PC-9 (cell line): ENCODE measurements around the gene AFAP1L2. TPM values are rescaled to one million over a fixed set of nuclear protein-coding genes. Genes with fewer than 3 reads are reported as not detected.

Source experiments
- BruUV-seq: library from RNA; stranded (reverse); fragments of 400-500 nt; replicated peaks from 2 replicates; lab custom pipeline; 2021; lab: Mats Ljungman, UMichigan
- CTCF ChIA-PET: fragments of 300-600 bp; sonication (Branson Sonifier 250); formaldehyde crosslinking; loops from one replicate; lab custom pipeline; 2022; ENCODE audit warnings: antibody characterized with exemption; lab: Charles Lee
- POLR2A ChIA-PET: fragments of 300-600 bp; sonication (Branson Sonifier 250); formaldehyde crosslinking; loops from one replicate; lab custom pipeline; 2022; ENCODE audit warnings: antibody characterized with exemption; ENCODE audit not compliant: unreplicated experiment; lab: Charles Lee
- DNase-seq, 2 experiments: peaks; one replicate each; pipeline versions ENCODE4 v3.0.0 to v3.0.0-alpha.2; 2015 to 2022; ENCODE audit warnings: mixed read lengths in 1 of 2
- H2AFZ ChIP-seq: fragments of 200-600 bp; sonication (generic); 2 replicates; pipeline ENCODE4 v1.8.1; 2017; ENCODE audit warnings: antibody characterized with exemption
- H3F3A ChIP-seq: fragments of 200-600 bp; sonication (generic); 2 replicates; pipeline ENCODE4 v1.8.1; 2017; ENCODE audit warnings: antibody characterized with exemption, mild to moderate bottlenecking, low read depth; ENCODE audit not compliant: insufficient read depth
- H3K27ac ChIP-seq: fragments of 200-600 bp; sonication (generic); 2 replicates; pipeline ENCODE4 v1.6.1; 2016; ENCODE audit warnings: mixed run types
- H3K27me3 ChIP-seq: fragments of 200-600 bp; sonication (generic); 2 replicates; pipeline ENCODE4 v1.6.1; 2016; ENCODE audit warnings: low read depth, mixed run types; ENCODE audit not compliant: insufficient read depth
- H3K36me3 ChIP-seq: fragments of 200-600 bp; sonication (generic); 2 replicates; pipeline ENCODE4 v1.6.1; 2016; ENCODE audit warnings: low read depth, mixed run types
- H3K4me1 ChIP-seq: fragments of 200-600 bp; sonication (generic); replicated peaks from 2 replicates; pipeline ENCODE4 v1.6.1; 2016; ENCODE audit warnings: mixed run types; ENCODE audit not compliant: insufficient read depth
- H3K4me2 ChIP-seq: fragments of 200-600 bp; sonication (generic); 2 replicates; pipeline ENCODE4 v1.6.1; 2017; ENCODE audit warnings: mixed run types
- H3K4me3 ChIP-seq: fragments of 200-600 bp; sonication (generic); 2 replicates; pipeline ENCODE4 v1.6.1; 2016; ENCODE audit warnings: mixed run types
- H3K79me2 ChIP-seq: fragments of 200-600 bp; sonication (generic); 2 replicates; pipeline ENCODE4 v1.6.1; 2017; ENCODE audit warnings: low read depth, mixed run types
- H3K9me2 ChIP-seq: fragments of 200-600 bp; sonication (generic); 2 replicates; pipeline ENCODE4 v1.8.1; 2017; ENCODE audit warnings: mild to moderate bottlenecking; ENCODE audit not compliant: insufficient read depth
- H3K9me3 ChIP-seq: fragments of 200-600 bp; sonication (generic); 2 replicates; pipeline ENCODE4 v1.8.1; 2016; ENCODE audit warnings: low read depth; ENCODE audit not compliant: insufficient read depth
- H4K20me1 ChIP-seq: fragments of 200-600 bp; sonication (generic); 2 replicates; pipeline ENCODE4 v1.8.1; 2017; ENCODE audit not compliant: insufficient read depth
- CTCF ChIP-seq: fragments of 200-600 bp; sonication (generic); conservative IDR thresholded peaks from 2 replicates; pipeline ENCODE4 v1.6.1; 2017; ENCODE audit warnings: mixed run types, antibody characterized with exemption, mild to moderate bottlenecking, moderate library complexity
- EZH2 ChIP-seq: fragments of 200-600 bp; sonication (generic); IDR thresholded peaks from 2 replicates; pipeline ENCODE4 v1.8.0; 2017; ENCODE audit warnings: antibody characterized with exemption, low read depth
- intact Hi-C: fragments of 100-400 bp; cut with micrococcal nuclease; formaldehyde crosslinking; loops from one replicate; pipeline ENCODE4 v1.10.0; 2022; ENCODE audit not compliant: unreplicated experiment
- total RNA-seq: library from RNA; stranded (reverse); gene quantifications from 2 replicates; pipeline ENCODE4 v1.2.3, GENCODE V29; 2021

Gene AFAP1L2
- total RNA-seq, 1 experiment from 2014 or later = 35.4 TPM

GRCh38 chr10:114432566-114433093, 28.3 kb upstream of the AFAP1L2 start:
- TF ChIP-seq EZH2 (no peak), CTCF (no peak)
- Histone ChIP-seq H3K36me3 (no peaks in the 10 kb centered on the region), H3K9me3 (no peaks in the 10 kb centered on the region), H3K4me3 (no peak overlapping the region), H3K79me2 (no peaks in the 10 kb centered on the region), H3F3A (no peaks in the 10 kb centered on the region), H2AFZ (no peak overlapping the region), H3K27ac (no peak overlapping the region), H4K20me1 (no peaks in the 10 kb centered on the region), H3K4me1 (no peaks in the 10 kb centered on the region), H3K4me2 (no peak overlapping the region), H3K27me3 (no peaks in the 10 kb centered on the region), H3K9me2 (no peaks in the 10 kb centered on the region)
- intact Hi-C loops = no loop called here
- no TSS peak for BruUV-seq
- no peak for DNase-seq
- POLR2A ChIA-PET = no interaction called here
- CTCF ChIA-PET = no interaction called here

GRCh38 chr10:114431414-114432135, 27.3 kb upstream of the AFAP1L2 start:
- CTCF ChIA-PET = no interaction called here
- DNase-seq = no peak
- BruUV-seq = no TSS peak

GRCh38 chr10:114430688-114431413, 26.5 kb upstream of the AFAP1L2 start:
- CTCF ChIA-PET = no interaction called here
- DNase-seq = no peak
- H3K36me3 ChIP-seq = no peaks in the 10 kb centered on the region
- intact Hi-C loops = no loop called here
- no peaks in the 10 kb centered on the region for H3K27me3 ChIP-seq
- H3K4me3 ChIP-seq = no peak overlapping the region
- POLR2A ChIA-PET = no interaction called here
- no peaks in the 10 kb centered on the region for H3F3A ChIP-seq
- BruUV-seq = no TSS peak
- no peaks in the 10 kb centered on the region for H3K9me3 ChIP-seq
- TF ChIP-seq EZH2 (no peak), CTCF (no peak)
- H3K27ac ChIP-seq = no peak overlapping the region
- H3K4me2 ChIP-seq = no peak overlapping the region
- H3K79me2 ChIP-seq = no peaks in the 10 kb centered on the region
- H2AFZ ChIP-seq = no peak overlapping the region
- no peaks in the 10 kb centered on the region for H4K20me1 ChIP-seq
- no peaks in the 10 kb centered on the region for H3K4me1 ChIP-seq
- H3K9me2 ChIP-seq = no peaks in the 10 kb centered on the region

More at GRCh38 chr10:114431414-114432135, 27.3 kb upstream of the AFAP1L2 start:
- H3K4me2 ChIP-seq = no peak overlapping the region
- POLR2A ChIA-PET = no interaction called here
- no peaks in the 10 kb centered on the region for H3K9me2 ChIP-seq
- H3F3A ChIP-seq = no peaks in the 10 kb centered on the region
- H3K36me3 ChIP-seq = no peaks in the 10 kb centered on the region
- H3K4me3 ChIP-seq = no peak overlapping the region
- no peaks in the 10 kb centered on the region for H4K20me1 ChIP-seq
- no peaks in the 10 kb centered on the region for H3K4me1 ChIP-seq
- intact Hi-C loops = no loop called here
- TF ChIP-seq EZH2 (no peak), CTCF (no peak)
- no peaks in the 10 kb centered on the region for H3K27me3 ChIP-seq
- H3K27ac ChIP-seq = no peak overlapping the region
- no peaks in the 10 kb centered on the region for H3K79me2 ChIP-seq
- no peaks in the 10 kb centered on the region for H3K9me3 ChIP-seq
- no peak overlapping the region for H2AFZ ChIP-seq
